ENCODE data around the gene CRAMP1. TPM values are rescaled to one million over a fixed set of nuclear protein-coding genes. Genes with fewer than 3 reads are reported as not detected.

CRAMP1 gene
- total and polyA plus RNA-seq, 7 donors: 2.4 to 24.6 (median 6.4) TPM

GRCh38 chr16:1667916-1668315, 55.8 kb downstream of the CRAMP1 start:
- Histone ChIP-seq H3K36me3 (peaks cover 64 to 100% (median 92%) of the 10 kb centered on the region in 4 donors), H3K4me3 (no peak overlapping the region), H3K27me3 (no peaks in the 10 kb centered on the region), H3K27ac (no peak overlapping the region), H3K9me3 (no peaks in the 10 kb centered on the region), H3K4me1 (no peaks in the 10 kb centered on the region)
- WGBS, 2 donors: 96% methylated on average over 14 of the region's 14 CpGs
- TF ChIP-seq POLR2AphosphoS5 (IDR thresholded peaks at IDR 0.05) (no peak), POLR2A (IDR thresholded peaks at IDR 0.05) (no peak), CTCF (IDR thresholded peaks at IDR 0.05) (no peak), EP300 (IDR thresholded peaks at IDR 0.05) (no peak)
- intact Hi-C loops (cut with DNase I): no loop called here
- DNase-seq: no peak

- H3K27me3 ChIP-seq: no peaks in the 10 kb centered on the region
- no peak overlapping the region for H3K27ac ChIP-seq
- no peak for TF ChIP-seq POLR2AphosphoS5 (IDR thresholded peaks at IDR 0.05)
- TF ChIP-seq POLR2A (IDR thresholded peaks at IDR 0.05): no peak
- TF ChIP-seq CTCF (IDR thresholded peaks at IDR 0.05): no peak
- no peak for TF ChIP-seq EP300 (IDR thresholded peaks at IDR 0.05)
- 96 to 97% methylated on average over 23 of the region's 23 CpGs for WGBS, 2 donors
- no peaks in the 10 kb centered on the region for H3K4me1 ChIP-seq
- DNase-seq: no peak
- no peak overlapping the region for H3K4me3 ChIP-seq
- intact Hi-C loops (cut with DNase I): no loop called here
- no peaks in the 10 kb centered on the region for H3K9me3 ChIP-seq
- H3K36me3 ChIP-seq: peaks cover 60 to 100% (median 86%) of the 10 kb centered on the region in 4 donors
These were observed 56.6 kb downstream of the CRAMP1 start for GRCh38 chr16:1668612-1669319.

- intact Hi-C loops (cut with DNase I): no loop called here
- no peak overlapping the region for H3K4me3 ChIP-seq
- peaks cover 61 to 100% (median 88%) of the 10 kb centered on the region in 4 donors for H3K36me3 ChIP-seq
- WGBS, 2 donors: 92% methylated on average over 7 of the region's 7 CpGs
- TF ChIP-seq POLR2A (IDR thresholded peaks at IDR 0.05) (no peak), POLR2AphosphoS5 (IDR thresholded peaks at IDR 0.05) (no peak), EP300 (IDR thresholded peaks at IDR 0.05) (no peak)
- H3K4me1 ChIP-seq: no peaks in the 10 kb centered on the region
- DNase-seq: no peak
- H3K9me3 ChIP-seq: no peaks in the 10 kb centered on the region
- H3K27me3 ChIP-seq: no peaks in the 10 kb centered on the region
- no peak overlapping the region for H3K27ac ChIP-seq
These were observed 57.5 kb downstream of the CRAMP1 start for GRCh38 chr16:1669698-1670097.

GRCh38 chr16:1670371-1670770, 58.2 kb downstream of the CRAMP1 start:
- 96 to 98% methylated on average over 19 of the region's 19 CpGs for WGBS, 2 donors
- no peak for TF ChIP-seq POLR2A (IDR thresholded peaks at IDR 0.05)
- TF ChIP-seq CTCF (IDR thresholded peaks at IDR 0.05): no peak
- no peak for DNase-seq
- Histone ChIP-seq H3K9me3 (no peaks in the 10 kb centered on the region), H3K27ac (no peak overlapping the region), H3K4me1 (no peaks in the 10 kb centered on the region), H3K27me3 (no peaks in the 10 kb centered on the region), H3K36me3 (peaks cover 65 to 100% (median 86%) of the 10 kb centered on the region in 4 donors), H3K4me3 (no peak overlapping the region)
- intact Hi-C loops (cut with DNase I): no loop called here

- intact Hi-C loops (cut with DNase I): no loop called here
- H3K9me3 ChIP-seq: no peaks in the 10 kb centered on the region
- no peak for DNase-seq
- no peak for TF ChIP-seq EP300 (IDR thresholded peaks at IDR 0.05)
- TF ChIP-seq POLR2A (IDR thresholded peaks at IDR 0.05): no peak
- no peak for TF ChIP-seq CTCF (IDR thresholded peaks at IDR 0.05)
- no peak for TF ChIP-seq POLR2AphosphoS5 (IDR thresholded peaks at IDR 0.05)
- WGBS, 2 donors: 95 to 97% methylated on average over 7 of the region's 7 CpGs
- H3K27me3 ChIP-seq: no peaks in the 10 kb centered on the region
- no peaks in the 10 kb centered on the region for H3K4me1 ChIP-seq
- H3K4me3 ChIP-seq: no peak overlapping the region
- H3K27ac ChIP-seq: no peak overlapping the region
- H3K36me3 ChIP-seq: peaks cover 61 to 100% (median 84%) of the 10 kb centered on the region in 4 donors
These were observed 58.7 kb downstream of the CRAMP1 start for GRCh38 chr16:1670866-1671265.

All from sigmoid colon (tissue), 7 donors.